Nephron progenitor cell (in vitro differentiated cells): ENCODE results near the gene CUL7.

Experiments used
- DNase-seq: peaks from one replicate; pipeline ENCODE4 v3.0.0; 2021
- H3K27ac Mint-ChIP-seq: 2 replicates; pipeline ENCODE4 v1.8.0; 2021; ENCODE audit warnings: mild to moderate bottlenecking, moderate library complexity, mixed read lengths
- H3K27me3 Mint-ChIP-seq: 2 replicates; pipeline ENCODE4 v1.8.0; 2021; ENCODE audit warnings: mild to moderate bottlenecking, low read depth, mixed read lengths; ENCODE audit not compliant: poor library complexity
- H3K36me3 Mint-ChIP-seq: 2 replicates; pipeline ENCODE4 v1.8.0; 2021; ENCODE audit warnings: low read depth, mixed read lengths
- H3K4me1 Mint-ChIP-seq: 2 replicates; pipeline ENCODE4 v1.8.0; 2021; ENCODE audit warnings: mixed read lengths
- H3K4me3 Mint-ChIP-seq: 2 replicates; pipeline ENCODE4 v1.8.0; 2021; ENCODE audit warnings: mild to moderate bottlenecking, moderate library complexity, mixed read lengths
- H3K9me3 Mint-ChIP-seq: 2 replicates; pipeline ENCODE4 v1.8.0; 2021; ENCODE audit warnings: mild to moderate bottlenecking, moderate library complexity, mixed read lengths
- TF ChIP-seq, protein P1 (sequence below): fragments of 200-600 bp; sonication (generic); IDR thresholded peaks from 2 replicates; pipeline ENCODE4 v1.5.0; 2021; ENCODE audit warnings: antibody characterized with exemption

Gene CUL7

GRCh38 chr6:43061861-43062260 is 8.2 kb upstream of the CUL7 start:
- Mint-ChIP-seq H3K27me3 (no peaks in the 10 kb centered on the region), H3K4me3 (peak overlapping the region; percentile 22), H3K36me3 (peaks cover 28% of the 10 kb centered on the region), H3K27ac (no peak overlapping the region), H3K9me3 (no peaks in the 10 kb centered on the region), H3K4me1 (peaks cover 35% of the 10 kb centered on the region)
- DNase-seq: no peak
- TF ChIP-seq, protein P1, sequence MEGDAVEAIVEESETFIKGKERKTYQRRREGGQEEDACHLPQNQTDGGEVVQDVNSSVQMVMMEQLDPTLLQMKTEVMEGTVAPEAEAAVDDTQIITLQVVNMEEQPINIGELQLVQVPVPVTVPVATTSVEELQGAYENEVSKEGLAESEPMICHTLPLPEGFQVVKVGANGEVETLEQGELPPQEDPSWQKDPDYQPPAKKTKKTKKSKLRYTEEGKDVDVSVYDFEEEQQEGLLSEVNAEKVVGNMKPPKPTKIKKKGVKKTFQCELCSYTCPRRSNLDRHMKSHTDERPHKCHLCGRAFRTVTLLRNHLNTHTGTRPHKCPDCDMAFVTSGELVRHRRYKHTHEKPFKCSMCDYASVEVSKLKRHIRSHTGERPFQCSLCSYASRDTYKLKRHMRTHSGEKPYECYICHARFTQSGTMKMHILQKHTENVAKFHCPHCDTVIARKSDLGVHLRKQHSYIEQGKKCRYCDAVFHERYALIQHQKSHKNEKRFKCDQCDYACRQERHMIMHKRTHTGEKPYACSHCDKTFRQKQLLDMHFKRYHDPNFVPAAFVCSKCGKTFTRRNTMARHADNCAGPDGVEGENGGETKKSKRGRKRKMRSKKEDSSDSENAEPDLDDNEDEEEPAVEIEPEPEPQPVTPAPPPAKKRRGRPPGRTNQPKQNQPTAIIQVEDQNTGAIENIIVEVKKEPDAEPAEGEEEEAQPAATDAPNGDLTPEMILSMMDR: no peak

DNA sequence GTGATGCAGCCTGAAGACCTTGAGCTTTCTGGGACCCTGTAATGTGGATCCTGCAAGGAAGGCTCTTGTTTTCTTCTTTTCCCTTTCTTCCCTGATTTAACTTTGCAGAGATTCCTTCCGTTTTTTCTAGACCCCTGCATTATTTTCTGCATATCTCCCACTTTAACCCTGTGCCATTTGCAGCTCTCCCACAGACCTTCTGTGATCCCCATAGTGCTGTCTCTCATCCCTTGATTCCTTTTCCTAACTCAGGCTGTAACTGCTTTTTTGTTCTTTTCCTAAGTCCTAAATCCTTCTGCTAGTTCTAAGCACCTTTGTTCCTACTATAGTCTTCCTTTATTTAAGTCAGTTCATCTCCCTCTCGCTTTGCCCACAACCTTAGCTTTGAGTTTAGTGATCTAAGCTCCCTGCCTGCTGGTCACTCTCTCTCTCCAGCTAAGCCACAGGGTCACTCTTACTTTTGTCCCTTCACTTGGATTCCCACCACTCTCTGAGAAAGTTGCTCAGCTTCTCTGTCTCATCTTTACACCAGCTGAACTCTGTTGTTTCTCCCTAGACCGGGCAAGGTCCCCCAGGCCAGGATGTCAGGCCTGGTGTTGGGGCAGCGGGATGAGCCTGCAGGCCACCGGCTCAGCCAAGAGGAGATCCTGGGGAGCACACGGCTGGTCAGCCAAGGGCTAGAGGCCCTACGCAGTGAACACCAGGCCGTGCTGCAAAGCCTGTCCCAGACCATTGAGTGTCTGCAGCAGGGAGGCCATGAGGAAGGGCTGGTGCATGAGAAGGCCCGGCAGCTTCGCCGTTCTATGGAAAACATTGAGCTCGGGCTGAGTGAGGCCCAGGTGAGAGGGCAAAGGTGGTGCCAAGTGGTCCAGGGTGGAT is 7.3 kb upstream of the CUL7 start:
- H3K27ac Mint-ChIP-seq: no peak overlapping the region
- no peaks in the 10 kb centered on the region for H3K27me3 Mint-ChIP-seq
- H3K4me3 Mint-ChIP-seq: peak overlapping the region; percentile 95
- no peaks in the 10 kb centered on the region for H3K9me3 Mint-ChIP-seq
- TF ChIP-seq, protein P1: no peak
- no peak for DNase-seq
- H3K36me3 Mint-ChIP-seq: peaks cover 32% of the 10 kb centered on the region
- peaks cover 35% of the 10 kb centered on the region for H3K4me1 Mint-ChIP-seq

GRCh38 chr6:43060034-43060754 is 6.5 kb upstream of the CUL7 start:
- no peak for DNase-seq
- peaks cover 35% of the 10 kb centered on the region for H3K4me1 Mint-ChIP-seq
- H3K9me3 Mint-ChIP-seq: no peaks in the 10 kb centered on the region
- H3K27ac Mint-ChIP-seq: peak overlapping the region; percentile 99
- no peaks in the 10 kb centered on the region for H3K27me3 Mint-ChIP-seq
- TF ChIP-seq, protein P1: no peak
- H3K4me3 Mint-ChIP-seq: peak overlapping the region; percentile 95
- peaks cover 40% of the 10 kb centered on the region for H3K36me3 Mint-ChIP-seq

DNA sequence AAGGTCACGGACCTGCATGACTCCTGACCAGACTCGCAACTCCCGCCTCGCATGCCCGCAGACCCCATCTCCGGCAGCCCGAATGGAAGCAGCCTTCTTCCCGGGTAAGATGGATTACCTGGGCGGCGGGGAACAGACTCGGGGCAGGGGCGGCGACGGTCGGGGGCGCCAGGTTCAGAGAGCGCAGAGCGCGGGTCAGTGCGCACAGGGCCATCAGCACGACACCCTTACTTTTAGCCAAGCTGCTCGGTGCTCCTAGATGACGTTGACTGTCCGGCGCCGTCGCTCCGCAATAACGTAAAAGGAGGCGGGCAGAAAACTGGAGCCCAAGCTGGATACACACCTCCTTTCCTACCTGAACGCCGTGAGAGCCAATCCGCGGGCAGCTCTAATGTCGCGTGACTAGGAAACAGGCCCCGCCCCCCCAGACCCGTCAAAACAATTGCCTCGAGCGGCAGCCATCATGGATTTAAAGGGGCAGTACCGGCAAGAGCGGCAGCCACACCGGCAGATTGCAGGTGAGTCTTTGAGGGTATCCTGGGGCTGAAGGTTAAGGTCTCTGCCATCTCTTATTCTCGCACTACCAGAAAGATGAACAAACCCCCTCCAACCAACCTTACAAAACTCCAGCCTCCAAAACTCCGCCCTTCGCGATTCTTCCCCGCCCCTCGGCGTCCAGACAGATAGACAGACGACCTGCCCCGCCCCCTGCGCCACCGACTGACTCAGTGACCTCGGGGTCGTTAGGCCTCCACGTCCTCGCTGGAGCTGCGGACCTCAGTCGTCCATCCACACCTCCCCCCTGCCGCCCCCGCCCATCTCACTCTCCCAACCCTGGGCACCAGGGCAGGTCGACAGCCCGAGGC is 5.8 kb upstream of the CUL7 start, which contains the start of the genes KLC4 and MRPL2:
KLC4 (plus strand) TSS at position 464 of the 866 bp plus-strand sequence. CDS start 1,705 bp downstream, outside the sequence.
MRPL2 (minus strand) TSS at position 267 of the 866 bp plus-strand sequence; CDS start at position 214, 53 bp downstream.
- peak; percentile 96 for DNase-seq
- Mint-ChIP-seq H3K4me1 (peaks cover 35% of the 10 kb centered on the region), H3K9me3 (no peaks in the 10 kb centered on the region), H3K27me3 (no peaks in the 10 kb centered on the region), H3K4me3 (peak within 1 kb of the TSS; percentile 95), H3K36me3 (peaks cover 36% of the 10 kb centered on the region), H3K27ac (peak within 1 kb of the TSS; percentile 99)
- TF ChIP-seq, protein P1: no peak

GRCh38 chr6:43058531-43058930 is 4.9 kb upstream of the CUL7 start:
- TF ChIP-seq, protein P1: no peak
- Mint-ChIP-seq H3K27me3 (no peaks in the 10 kb centered on the region), H3K4me3 (peak overlapping the region; percentile 95), H3K4me1 (peaks cover 42% of the 10 kb centered on the region), H3K27ac (peak overlapping the region; percentile 99), H3K36me3 (peaks cover 36% of the 10 kb centered on the region), H3K9me3 (no peaks in the 10 kb centered on the region)
- no peak for DNase-seq
